AG09319 (cell line): Measurements from ENCODE around the gene TIMP2.
"Not testable (repeated sequence)": the region's sequence is repeated elsewhere in the genome, so short reads cannot be mapped to it uniquely, and the experiment has no call there.

Source experiments
- DNase-seq: peaks from one replicate; pipeline ENCODE4 v3.0.0-alpha.2; 2010; ENCODE audit warnings: low read depth; ENCODE audit errors: extremely low read depth
- CTCF ChIP-seq: IDR thresholded peaks from 2 replicates; pipeline ENCODE4 v1.5.1; 2011; ENCODE audit warnings: low read depth, mild to moderate bottlenecking, inconsistent platforms, low read length, moderate library complexity

TIMP2 gene

GRCh38 chr17:78946631-78947030 lies 21.4 kb upstream of the TIMP2 start:
- DNase-seq, result no peak
- TF ChIP-seq CTCF, result no peak

GRCh38 chr17:78946131-78946530 lies 20.9 kb upstream of the TIMP2 start:
- no peak for DNase-seq
- no peak for TF ChIP-seq CTCF

GRCh38 chr17:78945455-78945854 lies 20.3 kb upstream of the TIMP2 start:
- DNase-seq, result not testable (repeated sequence)

- no peak for DNase-seq
- no peak for TF ChIP-seq CTCF
Observed at GRCh38 chr17:78944956-78945355, 19.8 kb upstream of the TIMP2 start.

- TF ChIP-seq CTCF, result no peak
Observed at GRCh38 chr17:78944026-78944425, 18.8 kb upstream of the TIMP2 start.

DNA sequence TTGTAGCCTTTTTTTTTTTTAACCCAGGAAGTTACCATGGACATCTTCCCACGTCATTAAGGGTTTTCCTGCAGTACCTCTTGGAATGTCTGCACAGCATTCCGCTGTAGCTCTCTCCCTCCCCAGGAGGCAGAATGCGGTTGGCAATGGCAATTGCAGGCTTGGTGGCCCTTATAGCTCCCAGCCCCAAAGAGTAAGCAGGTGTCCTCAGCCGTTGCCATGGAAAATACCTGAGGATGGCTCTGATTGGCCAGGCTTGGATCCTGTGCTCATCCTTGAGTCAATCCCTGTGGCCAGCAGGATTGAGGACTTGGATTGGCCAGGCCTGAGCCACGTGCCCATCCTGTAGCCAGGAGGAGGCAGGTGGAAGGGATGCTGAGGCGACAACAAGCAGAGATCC lies 15.5 kb upstream of the TIMP2 start:
- no peak for TF ChIP-seq CTCF
- no peak for DNase-seq

More at GRCh38 chr17:78944026-78944425, 18.8 kb upstream of the TIMP2 start:
- DNase-seq, result no peak

GRCh38 chr17:78940258-78940657 lies 15.1 kb upstream of the TIMP2 start:
- no peak for TF ChIP-seq CTCF
- DNase-seq, result no peak

- no peak for TF ChIP-seq CTCF
- no peak for DNase-seq
Observed at GRCh38 chr17:78939615-78940014, 14.4 kb upstream of the TIMP2 start.
